SKM-1 (cell line): ENCODE data around the gene S100A9.
A peak's percentile ranks its signal among the peaks of the same experiment; 100 is the strongest.
"Not testable (repeated sequence)": the region's sequence is repeated elsewhere in the genome, so short reads cannot be mapped to it uniquely, and the experiment has no call there.

Source experiments
- DNase-seq: peaks from one replicate; lab custom pipeline; 2025; ENCODE audit not compliant: unreplicated experiment; lab: John Stamatoyannopoulos, UW

Gene S100A9

DNA sequence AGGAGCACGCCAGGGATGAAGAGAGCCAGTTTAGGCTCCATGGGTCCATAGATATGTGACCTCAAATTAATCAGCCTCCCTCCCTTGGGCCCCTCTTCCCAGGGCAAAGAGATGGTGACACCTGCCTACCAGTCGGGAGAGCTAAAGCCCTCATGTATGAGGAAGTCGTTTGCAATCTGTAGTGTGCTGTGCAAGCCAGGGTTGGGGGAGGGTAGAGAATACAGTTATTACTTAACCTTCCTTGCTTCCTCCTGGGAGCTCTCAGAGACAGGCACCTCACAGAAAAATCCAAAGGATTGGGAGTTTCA is 13.0 kb upstream of the S100A9 start:
- peak; percentile 98 for DNase-seq

DNA sequence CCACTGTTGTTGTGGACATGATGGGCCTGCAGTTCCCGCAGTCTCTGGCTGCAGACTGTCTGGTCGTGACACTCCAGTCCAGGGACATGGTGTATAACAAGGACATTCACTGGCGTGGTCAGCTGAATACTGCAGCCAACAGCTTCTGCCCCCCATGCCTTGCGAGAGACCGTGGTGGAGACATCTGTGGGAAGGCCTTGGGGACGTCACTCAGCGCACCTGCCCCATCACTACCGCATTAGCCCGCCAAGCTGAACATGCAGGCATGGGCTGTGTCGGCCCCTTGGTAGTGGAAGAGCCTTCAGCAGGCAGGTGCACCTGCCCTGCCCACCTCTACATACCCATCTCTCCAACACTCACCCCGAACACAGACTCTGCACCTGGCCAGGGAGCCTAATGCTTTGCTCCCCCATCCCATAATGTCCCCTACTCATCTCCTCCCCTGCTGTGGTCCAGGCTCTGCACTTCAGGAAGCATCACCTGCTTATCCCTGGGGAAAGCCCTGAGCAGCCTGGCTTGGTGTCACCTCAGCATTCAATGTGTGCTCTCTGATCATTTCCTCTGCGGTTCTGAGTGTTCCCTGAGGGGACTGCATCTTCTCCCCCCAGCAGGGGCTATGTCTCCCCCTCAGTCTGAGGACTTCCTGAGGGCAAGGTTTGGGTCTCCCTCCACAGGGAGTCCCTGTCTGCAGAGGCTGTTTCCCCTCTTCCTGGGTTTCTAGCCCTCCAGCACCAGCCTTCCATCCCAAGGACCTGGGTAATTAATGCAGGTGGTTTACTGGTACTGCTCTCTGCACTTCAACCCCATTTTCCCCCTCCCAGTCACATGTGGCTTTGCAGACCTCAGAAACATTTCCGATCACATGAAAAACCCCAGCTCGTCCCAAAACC is 12.2 kb upstream of the S100A9 start:
- DNase-seq: no peak

DNA sequence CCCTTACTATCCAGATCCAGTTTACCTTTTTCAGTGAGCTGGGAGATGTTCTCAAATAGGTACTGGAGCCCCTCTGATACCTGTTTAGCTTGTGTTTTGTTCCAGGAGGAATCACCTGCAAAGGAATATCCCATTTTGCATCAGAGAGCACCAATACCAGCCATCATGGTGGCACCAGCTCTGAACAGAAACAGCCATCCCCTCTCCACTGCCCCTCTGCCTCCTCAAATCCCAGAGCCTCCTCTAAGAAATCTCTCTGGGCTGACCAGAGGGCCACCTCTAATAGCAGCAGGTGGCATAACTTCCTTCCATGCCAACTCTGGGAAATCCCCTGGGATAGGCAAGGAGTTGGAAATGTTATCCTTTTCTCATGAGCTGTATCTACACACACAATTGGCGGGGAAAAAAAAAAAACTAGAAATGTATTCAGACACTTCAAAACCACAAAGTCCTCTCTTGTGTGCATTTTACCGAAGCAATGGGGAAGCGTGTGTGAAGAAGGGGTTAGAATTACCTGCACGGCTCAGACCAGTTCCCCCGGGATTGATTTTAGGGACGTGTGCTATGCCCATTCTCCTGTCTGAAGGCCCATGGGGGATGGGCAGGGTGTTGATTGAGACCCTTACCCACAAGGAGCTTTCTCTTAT is 11.5 kb upstream of the S100A9 start:
- no peak for DNase-seq

DNA sequence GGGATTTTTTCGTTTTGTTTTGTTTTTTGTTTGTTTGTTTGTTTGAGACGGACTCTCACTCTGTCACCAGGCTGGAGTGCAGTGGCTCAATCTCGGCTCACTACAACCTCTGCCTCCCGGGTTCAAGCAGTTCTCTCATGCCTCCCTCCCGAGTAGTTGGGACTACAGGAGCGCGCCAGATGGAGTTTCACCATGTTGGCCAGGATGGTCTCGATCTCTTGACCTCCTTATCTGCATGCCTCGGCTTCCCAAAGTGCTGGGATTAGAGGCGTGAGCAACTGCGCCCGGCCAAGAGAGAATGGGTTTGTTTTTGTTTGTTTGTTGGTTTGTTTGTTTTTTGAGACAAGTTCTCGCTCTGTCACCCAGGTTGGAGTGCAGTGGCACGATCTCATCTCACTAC is 10.6 kb upstream of the S100A9 start:
- not testable (repeated sequence) for DNase-seq

DNA sequence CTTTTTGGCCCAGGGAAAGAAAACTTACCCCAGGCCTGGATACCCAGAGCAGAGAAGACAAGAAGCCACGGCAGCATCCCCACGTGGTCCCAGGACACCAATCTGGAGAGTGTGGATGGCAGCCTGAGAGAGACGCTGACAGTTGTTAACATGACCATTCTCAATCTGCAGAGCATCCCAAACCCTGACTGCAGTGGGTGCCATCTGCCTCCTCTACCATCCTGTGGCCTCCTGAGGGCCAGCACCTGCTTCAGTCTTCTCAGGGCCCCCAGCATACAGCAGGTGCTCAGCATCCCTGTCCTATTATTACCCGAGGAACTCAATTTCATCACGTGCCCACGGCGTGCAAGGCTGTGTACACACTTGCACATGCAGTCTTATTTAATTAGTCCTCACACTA is 9.8 kb upstream of the S100A9 start:
- DNase-seq: no peak

DNA sequence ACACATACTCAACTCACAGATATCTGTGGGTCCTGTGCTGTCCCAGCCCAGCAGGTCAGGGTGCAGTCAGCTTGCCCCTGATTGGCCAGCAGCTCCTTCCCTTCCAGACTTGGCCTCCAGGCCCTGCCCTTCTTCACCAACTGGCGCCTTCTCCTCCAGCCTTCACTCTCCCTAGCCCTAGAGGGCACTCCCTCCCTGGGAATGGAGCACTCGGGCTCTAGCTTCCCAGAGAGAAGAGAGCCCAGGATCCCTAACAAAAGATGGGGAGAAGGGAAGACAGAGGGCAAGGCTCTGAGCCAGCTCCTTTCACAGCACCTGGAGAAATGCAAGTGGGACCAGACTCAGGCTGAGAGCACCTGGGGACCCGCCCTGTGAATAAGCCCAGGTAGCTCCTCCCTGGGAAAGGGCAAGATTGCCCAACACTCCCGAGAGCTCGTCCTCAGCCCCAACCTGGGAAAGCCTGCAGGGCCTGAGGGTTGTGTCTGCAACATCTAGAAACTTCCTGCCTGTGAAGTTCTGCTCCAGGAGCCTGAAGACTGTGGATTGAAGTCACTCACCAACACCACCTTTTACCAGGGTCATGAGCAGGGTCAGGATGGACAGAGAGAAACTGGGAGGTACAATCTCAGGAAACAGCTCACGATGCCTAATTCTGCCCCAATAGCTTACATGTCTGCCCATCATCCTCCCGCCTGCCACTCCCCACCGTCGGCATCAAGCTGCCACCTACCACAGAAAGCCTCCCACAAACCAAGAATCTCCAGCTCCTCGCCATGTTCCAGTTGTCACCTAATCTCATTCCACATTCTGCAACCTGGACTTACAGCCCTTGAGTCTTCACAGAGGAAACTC is 8.9 kb upstream of the S100A9 start, which contains the start of gene PGLYRP4:
TSS of gene PGLYRP4 (minus strand) at position 331 of the 852 bp plus-strand sequence. CDS start 909 bp downstream, outside the sequence.
- no peak for DNase-seq

DNA sequence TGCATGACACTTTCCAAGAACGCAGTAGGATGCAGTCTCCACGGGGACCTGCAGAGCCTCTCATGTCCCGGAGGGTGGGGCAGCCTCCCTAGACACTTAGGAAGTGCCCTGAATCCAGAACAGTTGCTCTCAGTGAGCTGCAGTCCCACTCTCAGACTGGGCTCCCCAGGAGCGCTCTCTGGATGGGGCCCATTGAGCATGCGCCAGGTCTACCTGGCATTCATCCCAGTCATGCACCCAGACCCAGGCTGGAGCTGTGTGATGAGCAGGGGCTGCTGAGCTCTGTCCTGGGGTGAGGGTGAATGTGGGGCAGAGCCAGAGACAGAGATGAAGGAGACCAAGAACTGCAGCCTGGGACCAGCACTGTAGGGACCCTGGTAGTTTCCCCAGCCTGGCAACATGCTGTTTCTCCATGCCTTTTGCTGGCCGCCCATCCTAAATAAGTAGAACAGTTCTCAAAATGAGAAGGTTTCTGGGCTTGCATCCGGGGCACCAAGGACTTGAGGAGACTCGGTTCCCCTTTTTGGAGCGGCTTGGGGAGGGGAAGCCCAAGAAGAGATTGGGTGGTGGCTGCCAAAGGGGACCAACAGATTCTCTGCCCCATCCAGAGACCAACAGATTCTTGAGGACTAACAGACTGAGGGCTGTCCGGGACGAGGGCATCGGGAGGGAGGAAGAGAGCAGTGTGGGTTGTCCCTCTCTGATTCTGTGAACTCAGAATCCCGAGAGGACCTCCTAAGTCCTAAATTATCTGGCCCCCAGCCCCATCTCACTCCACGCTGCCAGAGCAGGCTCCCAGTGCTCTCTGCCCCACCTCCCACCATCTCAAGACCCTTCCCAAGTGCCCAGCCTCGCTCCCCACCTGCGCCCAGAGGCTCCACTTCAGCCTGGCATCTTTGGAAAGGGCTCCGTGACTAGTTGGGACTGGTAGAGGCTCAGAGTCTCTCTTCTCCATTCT is 8.0 kb upstream of the S100A9 start:
- no peak for DNase-seq

DNA sequence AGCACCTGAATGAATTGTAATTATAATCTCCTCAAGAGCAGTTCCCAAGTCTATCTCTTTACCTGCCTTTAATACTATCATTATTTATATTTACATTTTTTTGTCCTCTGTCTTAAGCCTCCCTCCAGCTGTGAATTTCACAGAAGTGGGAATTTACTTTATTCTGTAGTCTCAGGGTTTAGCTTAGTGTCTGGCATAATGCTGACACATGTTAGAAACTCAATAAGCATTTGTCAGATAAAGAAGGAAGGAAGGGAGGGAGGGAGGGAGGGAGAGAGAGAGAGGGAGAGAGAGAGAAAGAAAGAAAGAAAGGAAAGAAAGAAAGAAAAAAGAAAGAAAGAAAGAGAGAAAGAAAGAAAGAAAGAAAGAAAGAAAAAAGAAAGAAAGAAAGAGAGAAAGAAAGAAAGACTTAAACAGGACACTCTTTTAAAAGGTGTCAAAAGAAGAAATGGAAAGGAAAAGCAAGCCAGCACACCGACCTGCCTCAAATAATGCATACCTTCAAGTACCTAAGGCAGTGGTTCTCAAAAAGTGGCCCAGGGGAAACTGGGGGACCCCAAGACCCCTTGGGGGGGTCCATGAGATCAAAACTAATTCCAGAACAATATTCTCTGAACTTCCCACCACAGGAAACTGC is 7.2 kb upstream of the S100A9 start:
- no peak for DNase-seq

DNA sequence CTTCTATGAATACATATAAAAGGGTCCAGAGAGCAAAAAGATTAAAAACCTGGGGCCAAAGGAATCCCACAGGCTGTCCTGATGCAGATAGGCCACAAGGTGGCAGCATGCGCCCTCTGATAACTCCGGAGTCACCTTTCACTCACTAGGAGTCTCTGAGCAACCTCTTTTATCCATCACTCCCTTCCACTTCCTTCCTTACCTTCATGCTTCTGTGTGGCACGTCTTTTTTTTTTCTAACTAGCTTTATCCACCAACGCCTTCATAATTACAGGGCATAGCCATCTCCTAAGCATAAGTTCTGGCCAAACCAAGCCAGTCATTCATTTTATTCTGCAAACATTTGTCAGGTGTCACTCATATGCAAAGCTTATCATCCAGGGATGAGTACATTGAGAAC is 5.1 kb upstream of the S100A9 start:
- DNase-seq: peak; percentile 92

DNA sequence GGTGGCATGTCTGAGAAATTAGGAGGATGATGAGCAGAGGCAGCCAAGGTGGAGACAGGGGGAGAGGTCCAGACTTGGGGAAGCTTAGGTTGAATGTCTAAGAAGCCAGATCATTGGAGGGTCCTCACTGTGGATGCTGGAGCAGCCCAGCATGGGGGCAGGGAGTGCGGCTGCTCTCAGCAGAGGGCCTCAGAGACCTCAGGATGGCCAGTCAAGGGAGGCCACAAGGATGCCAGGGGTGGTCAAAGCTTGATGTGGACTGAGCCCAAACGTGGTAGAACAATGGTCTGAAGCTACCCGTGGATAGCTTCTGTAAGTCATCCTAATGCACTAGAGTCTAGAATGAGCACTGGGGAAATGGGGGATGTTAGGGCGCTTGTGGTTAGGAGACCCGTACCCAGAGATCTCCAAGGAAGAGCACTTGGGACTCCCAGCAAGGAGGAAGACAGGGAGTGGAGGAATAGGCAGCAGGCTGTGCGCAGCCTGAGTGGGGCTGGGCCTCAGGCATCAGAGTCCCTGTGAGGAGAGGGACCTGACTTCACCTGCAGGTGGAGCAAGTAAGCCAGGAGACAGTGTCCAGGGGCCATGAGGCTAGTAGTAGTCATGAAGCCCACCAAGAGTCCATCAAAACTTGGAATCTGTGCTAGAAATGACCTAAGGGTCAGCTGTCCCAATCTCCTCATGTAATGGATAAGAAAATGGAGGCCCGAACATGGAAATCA is 4.3 kb upstream of the S100A9 start:
- DNase-seq: no peak

DNA sequence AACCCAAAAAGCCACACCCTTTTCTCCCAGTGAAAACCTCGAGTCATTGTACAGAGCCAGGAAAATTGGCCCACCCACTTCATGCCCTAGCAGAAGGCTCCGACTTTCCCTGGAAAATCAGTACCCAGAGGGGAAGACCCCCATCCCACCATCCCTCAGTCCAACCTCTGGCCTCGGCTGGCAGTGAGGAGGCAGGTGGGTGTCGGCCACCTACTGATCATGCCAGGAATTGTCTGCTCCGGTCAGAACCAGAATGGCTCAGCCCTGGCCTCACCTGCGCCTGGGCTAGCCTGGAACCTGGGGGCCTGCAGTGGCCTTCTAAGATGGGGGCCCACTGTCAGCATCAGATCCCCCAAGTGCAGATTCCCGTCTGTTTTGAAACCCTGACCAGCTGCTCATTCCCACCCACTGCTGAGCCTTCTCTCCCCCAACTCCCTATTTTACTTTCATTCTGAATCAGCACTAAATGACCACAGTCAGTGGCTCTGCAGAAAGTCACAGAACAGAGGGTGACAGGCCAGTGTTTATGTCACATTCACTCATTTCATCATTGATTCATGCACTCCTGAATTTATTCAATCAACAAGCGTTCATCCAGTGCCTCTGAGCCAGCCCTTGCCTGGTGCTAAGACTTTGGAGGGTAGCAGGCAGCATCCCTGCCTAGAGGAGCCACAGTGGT is 3.0 kb upstream of the S100A9 start:
- DNase-seq: no peak

DNA sequence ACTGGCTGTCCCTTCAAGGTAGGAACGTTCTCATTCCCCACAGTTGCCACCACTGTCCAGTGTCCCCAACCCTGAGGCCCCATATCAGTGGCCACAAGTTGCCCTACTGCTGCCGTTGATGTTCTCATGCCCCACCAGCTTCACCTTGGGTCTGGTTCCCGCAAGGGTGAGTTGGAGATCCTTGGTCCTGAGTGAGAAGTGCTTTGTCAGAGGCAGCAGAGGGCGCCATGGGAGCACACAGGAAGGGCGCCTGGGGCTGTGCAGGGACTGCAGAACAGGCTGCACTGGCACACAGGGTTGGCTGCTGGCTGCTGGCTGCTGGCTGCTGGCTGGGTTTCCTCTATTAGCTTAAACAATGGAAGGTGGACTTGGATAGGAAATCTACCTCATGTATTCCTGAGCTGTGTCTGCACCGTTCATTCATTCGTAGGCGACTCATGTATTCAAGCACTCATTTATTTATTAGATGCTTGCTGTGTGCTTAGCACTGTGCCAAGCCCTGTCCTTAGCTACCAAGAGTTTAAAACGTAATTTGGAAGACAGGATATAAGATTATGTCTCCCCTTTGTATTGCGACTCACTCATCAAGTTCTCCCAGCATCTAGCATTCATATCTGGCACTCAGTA is 2.1 kb upstream of the S100A9 start:
- DNase-seq: peak; percentile 97

DNA sequence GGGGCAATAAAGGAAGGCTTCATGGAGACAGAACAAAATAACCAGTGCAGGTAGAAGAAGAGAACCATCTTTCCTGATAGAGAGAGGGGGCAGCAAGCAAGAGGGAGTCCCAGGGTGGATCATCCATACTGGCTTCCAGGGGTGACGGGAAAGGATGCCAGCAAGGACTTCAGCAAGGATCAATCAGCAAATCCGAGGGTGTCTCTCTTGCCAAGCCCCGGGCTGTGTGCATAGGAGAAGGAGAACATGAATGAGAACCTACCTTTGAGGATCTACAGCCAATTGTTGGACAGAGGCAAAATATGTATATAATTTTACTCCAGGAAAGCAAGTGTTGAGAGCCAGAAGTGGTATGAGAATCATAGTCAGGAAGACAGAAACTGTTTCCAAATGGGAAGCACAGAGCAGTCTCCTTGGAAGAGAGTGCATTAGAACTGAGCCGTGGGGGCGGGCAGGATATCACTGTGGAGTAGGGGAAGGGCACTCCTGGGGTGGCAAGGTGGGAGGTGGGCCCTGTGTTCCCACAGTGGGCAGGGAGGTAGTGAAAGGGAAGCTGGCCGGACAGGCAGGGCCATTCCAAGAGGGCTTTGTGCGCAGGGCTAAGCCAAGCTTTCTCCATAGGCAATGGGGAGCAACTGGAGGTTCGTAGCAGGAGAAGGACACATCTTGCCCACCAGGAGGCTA is 1.1 kb upstream of the S100A9 start:
- DNase-seq: no peak

DNA sequence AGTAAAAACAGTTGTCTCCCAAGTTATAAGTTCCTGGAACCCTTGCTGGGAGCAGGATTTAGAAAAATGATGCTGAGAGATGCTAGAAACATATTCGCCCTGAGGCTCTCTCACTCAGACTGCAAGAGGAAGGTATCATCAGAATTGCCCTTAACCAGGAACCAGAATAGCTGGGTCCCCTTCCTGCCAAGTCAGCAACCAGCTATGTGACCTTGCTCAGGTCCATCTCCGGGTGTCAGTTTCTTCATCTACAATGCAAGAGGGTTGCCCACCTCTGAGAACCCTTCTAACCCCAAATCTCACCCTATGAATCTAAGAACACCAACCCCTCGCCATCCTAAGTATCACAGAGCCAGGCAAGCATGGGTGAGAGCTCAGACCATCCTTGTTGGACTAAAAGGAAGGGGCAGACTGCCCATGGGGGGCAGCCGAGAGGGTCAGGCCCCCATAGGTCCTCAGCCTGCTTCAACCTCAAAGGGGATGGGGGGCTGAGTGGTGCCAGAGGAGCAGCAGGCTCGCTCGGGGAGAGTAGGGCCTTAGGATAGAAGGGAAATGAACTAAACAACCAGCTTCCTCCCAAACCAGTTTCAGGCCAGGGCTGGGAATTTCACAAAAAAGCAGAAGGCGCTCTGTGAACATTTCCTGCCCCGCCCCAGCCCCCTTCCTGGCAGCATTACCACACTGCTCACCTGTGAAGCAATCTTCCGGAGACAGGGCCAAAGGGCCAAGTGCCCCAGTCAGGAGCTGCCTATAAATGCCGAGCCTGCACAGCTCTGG is 390 bp upstream of the S100A9 start:
- DNase-seq: peak; percentile 98

DNA sequence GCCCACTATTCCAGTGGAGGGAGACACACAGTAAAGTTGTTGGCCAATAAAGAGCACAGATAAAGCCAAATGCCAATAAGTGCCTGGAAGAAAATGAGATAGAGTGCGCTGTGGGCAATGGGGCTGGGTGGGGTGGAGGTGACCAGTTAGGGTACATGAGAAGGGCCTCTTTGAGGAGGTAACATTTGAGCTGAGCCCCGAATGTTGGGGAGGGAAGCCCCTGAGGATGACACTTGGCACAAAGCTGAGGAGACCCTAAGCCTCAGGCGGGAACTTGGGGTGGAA is 979 bp downstream of the S100A9 start:
- no peak for DNase-seq

DNA sequence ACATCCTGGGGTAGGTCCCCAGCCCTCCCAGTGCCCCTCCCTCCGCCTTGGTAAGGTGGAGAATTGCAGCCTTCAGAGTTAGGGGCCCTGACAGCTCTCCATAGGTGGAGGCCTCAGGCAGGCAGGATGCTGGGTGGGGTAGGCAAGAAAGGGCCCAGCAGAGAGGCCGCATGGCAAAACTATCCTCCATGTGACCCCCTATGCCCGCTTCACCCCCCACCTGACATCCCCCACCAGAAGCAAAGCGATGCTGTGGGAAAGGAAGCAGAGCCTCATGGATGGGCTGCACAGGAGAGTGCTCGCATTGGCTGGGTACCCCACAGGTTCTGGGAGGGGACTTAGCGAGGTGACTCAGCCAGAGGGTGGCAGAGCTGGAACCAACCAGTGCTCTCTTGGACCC is 1.6 kb downstream of the S100A9 start:
- DNase-seq: no peak

DNA sequence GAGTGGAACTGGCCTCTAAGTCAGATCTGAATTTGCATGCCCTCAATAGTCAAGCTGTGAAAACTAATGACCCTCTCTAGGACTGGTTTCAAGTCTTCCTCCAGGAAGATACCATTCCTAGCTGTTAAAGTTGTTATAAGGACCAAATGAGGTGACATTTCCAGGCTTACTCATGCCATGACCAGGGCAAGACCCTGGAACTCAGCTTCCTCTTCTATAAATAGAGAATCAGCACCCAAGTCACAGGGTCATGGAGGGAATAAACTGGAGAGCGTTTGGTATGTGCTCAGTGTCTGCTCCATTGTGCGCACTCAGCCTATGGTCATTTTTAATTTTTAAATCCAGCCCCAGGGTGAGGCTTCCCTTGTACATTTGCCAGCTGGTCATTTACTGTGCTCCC is 2.5 kb downstream of the S100A9 start:
- no peak for DNase-seq
